Chondrocyte (in vitro differentiated cells): ENCODE results near the gene SH3BP2. TPM values are rescaled to one million over a fixed set of nuclear protein-coding genes. Genes with fewer than 3 reads are reported as not detected.

Experiments
- DNase-seq: peaks from one replicate; pipeline ENCODE4 v3.0.0; 2021; ENCODE audit warnings: mixed read lengths, low spot score
- H3K27ac Mint-ChIP-seq: one replicate; pipeline ENCODE4 v1.8.0; 2021; ENCODE audit warnings: mild to moderate bottlenecking, moderate library complexity, mixed read lengths; ENCODE audit not compliant: unreplicated experiment
- H3K27me3 Mint-ChIP-seq: 2 replicates; pipeline ENCODE4 v1.8.0; 2021; ENCODE audit warnings: low read depth, mixed read lengths
- H3K36me3 Mint-ChIP-seq: 2 replicates; pipeline ENCODE4 v1.8.0; 2021; ENCODE audit warnings: low read depth, mixed read lengths
- H3K4me1 Mint-ChIP-seq: 2 replicates; pipeline ENCODE4 v1.8.0; 2021; ENCODE audit warnings: low read depth, mild to moderate bottlenecking, mixed read lengths
- H3K4me3 Mint-ChIP-seq: one replicate; pipeline ENCODE4 v1.8.0; 2021; ENCODE audit warnings: mild to moderate bottlenecking, moderate library complexity, mixed read lengths; ENCODE audit not compliant: unreplicated experiment
- H3K9me3 Mint-ChIP-seq: 2 replicates; pipeline ENCODE4 v1.8.0; 2021; ENCODE audit warnings: low read depth, mixed read lengths
- CTCF ChIP-seq: fragments of 200-600 bp; sonication (generic); IDR thresholded peaks from 2 replicates; pipeline ENCODE4 v1.5.0; 2021; ENCODE audit warnings: antibody characterized with exemption, mild to moderate bottlenecking, moderate library complexity
- total RNA-seq: library from RNA; stranded (reverse); gene quantifications from 3 replicates; pipeline ENCODE4 v1.2.1, GENCODE V29; 2021

The SH3BP2 gene
- total RNA-seq, 1 donor from 2014 or later: 59.8 TPM

- Mint-ChIP-seq H3K4me1 (peaks cover 27% of the 10 kb centered on the region), H3K4me3 (no peak overlapping the region), H3K27ac (no peak overlapping the region), H3K9me3 (no peaks in the 10 kb centered on the region), H3K27me3 (no peaks in the 10 kb centered on the region), H3K36me3 (peaks cover 16% of the 10 kb centered on the region)
- no peak for TF ChIP-seq CTCF
- DNase-seq: peak; percentile 79
These were observed 40.8 kb downstream of the SH3BP2 start for GRCh38 chr4:2833671-2834000.

- H3K4me3 Mint-ChIP-seq: no peak overlapping the region
- no peak overlapping the region for H3K27ac Mint-ChIP-seq
- peak; percentile 68 for DNase-seq
- H3K36me3 Mint-ChIP-seq: peaks cover 12% of the 10 kb centered on the region
- no peaks in the 10 kb centered on the region for H3K9me3 Mint-ChIP-seq
- no peak for TF ChIP-seq CTCF
- H3K27me3 Mint-ChIP-seq: no peaks in the 10 kb centered on the region
- H3K4me1 Mint-ChIP-seq: peaks cover 22% of the 10 kb centered on the region
These were observed 41.4 kb downstream of the SH3BP2 start for GRCh38 chr4:2834001-2834921.

GRCh38 chr4:2835978-2836377 is 43.1 kb downstream of the SH3BP2 start:
- Mint-ChIP-seq H3K27ac (no peak overlapping the region), H3K4me3 (no peak overlapping the region), H3K36me3 (peaks cover 15% of the 10 kb centered on the region), H3K9me3 (peaks cover 3% of the 10 kb centered on the region), H3K4me1 (peaks cover 14% of the 10 kb centered on the region), H3K27me3 (no peaks in the 10 kb centered on the region)
- peak; percentile 86 for DNase-seq
- no peak for TF ChIP-seq CTCF

GRCh38 chr4:2836391-2836859 is 43.5 kb downstream of the SH3BP2 start:
- Mint-ChIP-seq H3K27me3 (no peaks in the 10 kb centered on the region), H3K4me1 (peaks cover 14% of the 10 kb centered on the region), H3K36me3 (peaks cover 15% of the 10 kb centered on the region), H3K27ac (peak overlapping the region; percentile 32), H3K9me3 (peaks cover 3% of the 10 kb centered on the region), H3K4me3 (no peak overlapping the region)
- DNase-seq: no peak
- no peak for TF ChIP-seq CTCF

- no peak for TF ChIP-seq CTCF
- Mint-ChIP-seq H3K9me3 (peaks cover 3% of the 10 kb centered on the region), H3K36me3 (peaks cover 10% of the 10 kb centered on the region), H3K27ac (peak overlapping the region; percentile 73), H3K4me1 (peaks cover 14% of the 10 kb centered on the region), H3K27me3 (no peaks in the 10 kb centered on the region), H3K4me3 (no peak overlapping the region)
- no peak for DNase-seq
These were observed 44.4 kb downstream of the SH3BP2 start for GRCh38 chr4:2837110-2837903.
